Stimulated activated CD8-positive, alpha-beta memory T cell treated with anti-CD3 and anti-CD28 coated beads, Interleukin-15, amount 100 ng/mL, for 1 hour (primary cell): ENCODE results near the gene MGAT3.
"Not testable (repeated sequence)": the region's sequence is repeated elsewhere in the genome, so short reads cannot be mapped to it uniquely, and the experiment has no call there.

Source experiments
- DNase-seq: peaks from one replicate; pipeline ENCODE4 v3.0.0-alpha.2; 2020; ENCODE audit warnings: low read depth

Gene MGAT3

GRCh38 chr22:39490966-39491680 lies 34.3 kb downstream of the MGAT3 start:
- DNase-seq: no peak

GRCh38 chr22:39491696-39492095 lies 34.9 kb downstream of the MGAT3 start:
- no peak for DNase-seq

GRCh38 chr22:39492186-39492585 lies 35.4 kb downstream of the MGAT3 start:
- no peak for DNase-seq

GRCh38 chr22:39493759-39494158 lies 36.9 kb downstream of the MGAT3 start:
- no peak for DNase-seq

GRCh38 chr22:39494471-39495120 lies 37.8 kb downstream of the MGAT3 start:
- DNase-seq: no peak

- peak; percentile 31 for DNase-seq
Observed at GRCh38 chr22:39496131-39496838, 39.5 kb downstream of the MGAT3 start.

- DNase-seq: no peak
Observed at GRCh38 chr22:39497429-39497828, 40.6 kb downstream of the MGAT3 start.

- no peak for DNase-seq
Observed at GRCh38 chr22:39498368-39498767, 41.6 kb downstream of the MGAT3 start.

GRCh38 chr22:39498802-39499201 lies 42.0 kb downstream of the MGAT3 start:
- DNase-seq: no peak

GRCh38 chr22:39500101-39500500 lies 43.3 kb downstream of the MGAT3 start:
- no peak for DNase-seq

- no peak for DNase-seq
Observed at GRCh38 chr22:39501644-39502108, 44.9 kb downstream of the MGAT3 start.

GRCh38 chr22:39502109-39502788 lies 45.4 kb downstream of the MGAT3 start, which contains the start of gene MIEF1:
MIEF1 (plus strand) TSS chr22:39502290; CDS start chr22:39511295, 9,005 bp downstream.
- DNase-seq: peak; percentile 80

- DNase-seq: no peak
Observed at GRCh38 chr22:39502789-39503409, 46.1 kb downstream of the MGAT3 start.

GRCh38 chr22:39503630-39504029 lies 46.8 kb downstream of the MGAT3 start:
- no peak for DNase-seq

- DNase-seq: no peak
Observed at GRCh38 chr22:39504071-39504470, 47.3 kb downstream of the MGAT3 start.

GRCh38 chr22:39507021-39507420 lies 50.2 kb downstream of the MGAT3 start:
- DNase-seq: not testable (repeated sequence)

GRCh38 chr22:39508393-39508792 lies 51.6 kb downstream of the MGAT3 start:
- no peak for DNase-seq

- DNase-seq: no peak
Observed at GRCh38 chr22:39510529-39511149, 53.8 kb downstream of the MGAT3 start.

- DNase-seq: no peak
Observed at GRCh38 chr22:39511226-39511625, 54.4 kb downstream of the MGAT3 start.

- no peak for DNase-seq
Observed at GRCh38 chr22:39512026-39512425, 55.2 kb downstream of the MGAT3 start.

GRCh38 chr22:39513791-39514190 lies 57.0 kb downstream of the MGAT3 start:
- DNase-seq: no peak
